Neural cell (in vitro differentiated cells): ENCODE results near the gene GBE1.

Source experiments
- EP300 ChIP-seq: fragments of 450-650 bp; conservative IDR thresholded peaks from 2 replicates; pipeline ENCODE4 v1.6.1; 2014; ENCODE audit warnings: antibody characterized with exemption, mild to moderate bottlenecking, moderate library complexity; ENCODE audit not compliant: poor library complexity, severe bottlenecking
- EZH2 ChIP-seq: fragments of 200-600, 300-800 bp; shearing (Covaris generic), sonication (generic); IDR thresholded peaks from 2 replicates; pipeline ENCODE4 v1.6.1; 2014; ENCODE audit warnings: antibody characterized with exemption, low read length, borderline replicate concordance, mild to moderate bottlenecking; ENCODE audit not compliant: insufficient read depth, poor library complexity, severe bottlenecking
- POLR2AphosphoS5 ChIP-seq: IDR thresholded peaks from 2 replicates; pipeline ENCODE4 v1.6.1; 2012
- RAD21 ChIP-seq: fragments of 450-650 bp; conservative IDR thresholded peaks from 2 replicates; pipeline ENCODE4 v1.6.1; 2014; ENCODE audit warnings: antibody characterized with exemption, mild to moderate bottlenecking, moderate library complexity
- TAF1 ChIP-seq: IDR thresholded peaks from 2 replicates; pipeline ENCODE4 v1.6.1; 2012; ENCODE audit warnings: low read depth
- TF ChIP-seq, protein P1 (sequence below): fragments of 450-650 bp; IDR thresholded peaks from 2 replicates; pipeline ENCODE4 v1.5.1; 2014; ENCODE audit warnings: antibody characterized with exemption, mild to moderate bottlenecking, moderate library complexity; ENCODE audit not compliant: poor library complexity, severe bottlenecking
- TF ChIP-seq, protein P2 (sequence below): IDR thresholded peaks from 2 replicates; pipeline ENCODE4 v1.6.1; 2012; ENCODE audit warnings: borderline replicate concordance

DNA sequence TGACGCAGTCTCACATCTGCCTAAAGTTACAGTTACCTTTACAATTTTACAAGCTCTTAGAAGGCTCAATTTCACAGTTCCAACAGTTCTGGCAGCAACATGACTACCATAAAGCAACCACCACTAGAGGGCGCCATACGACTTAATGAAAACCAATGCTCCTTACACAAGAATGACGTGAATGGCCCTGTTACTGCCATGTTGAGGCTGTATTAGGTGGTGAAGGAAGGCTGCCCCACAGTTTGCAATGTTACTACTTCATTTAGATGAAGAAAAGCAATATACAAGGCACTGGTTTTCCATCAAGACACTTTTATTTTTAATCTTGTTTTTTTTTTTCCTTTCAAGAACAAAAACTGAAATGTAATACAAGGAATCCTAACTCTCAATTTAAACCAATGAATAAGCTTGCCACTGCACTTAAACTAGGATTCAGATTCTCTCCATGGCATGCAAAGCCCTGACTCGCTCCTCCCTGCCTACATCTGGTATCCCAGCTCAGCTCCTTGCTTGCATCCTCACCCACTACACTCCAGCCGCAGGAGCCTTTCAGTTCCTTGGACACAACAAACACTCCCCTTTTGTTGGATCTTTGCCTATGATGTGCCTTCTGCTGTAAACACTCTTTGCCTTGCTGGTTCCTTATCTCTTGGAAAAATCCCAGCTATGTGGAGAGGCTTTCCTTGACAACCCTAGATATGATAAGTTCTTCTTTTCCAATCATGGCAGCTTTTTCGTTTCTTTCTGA is 270.7 kb downstream of the GBE1 start:
- TF ChIP-seq, protein P1, sequence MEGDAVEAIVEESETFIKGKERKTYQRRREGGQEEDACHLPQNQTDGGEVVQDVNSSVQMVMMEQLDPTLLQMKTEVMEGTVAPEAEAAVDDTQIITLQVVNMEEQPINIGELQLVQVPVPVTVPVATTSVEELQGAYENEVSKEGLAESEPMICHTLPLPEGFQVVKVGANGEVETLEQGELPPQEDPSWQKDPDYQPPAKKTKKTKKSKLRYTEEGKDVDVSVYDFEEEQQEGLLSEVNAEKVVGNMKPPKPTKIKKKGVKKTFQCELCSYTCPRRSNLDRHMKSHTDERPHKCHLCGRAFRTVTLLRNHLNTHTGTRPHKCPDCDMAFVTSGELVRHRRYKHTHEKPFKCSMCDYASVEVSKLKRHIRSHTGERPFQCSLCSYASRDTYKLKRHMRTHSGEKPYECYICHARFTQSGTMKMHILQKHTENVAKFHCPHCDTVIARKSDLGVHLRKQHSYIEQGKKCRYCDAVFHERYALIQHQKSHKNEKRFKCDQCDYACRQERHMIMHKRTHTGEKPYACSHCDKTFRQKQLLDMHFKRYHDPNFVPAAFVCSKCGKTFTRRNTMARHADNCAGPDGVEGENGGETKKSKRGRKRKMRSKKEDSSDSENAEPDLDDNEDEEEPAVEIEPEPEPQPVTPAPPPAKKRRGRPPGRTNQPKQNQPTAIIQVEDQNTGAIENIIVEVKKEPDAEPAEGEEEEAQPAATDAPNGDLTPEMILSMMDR = peak; percentile 78
- TF ChIP-seq RAD21 = peak; percentile 81
- no peak for TF ChIP-seq TAF1
- no peak for TF ChIP-seq POLR2AphosphoS5
- no peak for TF ChIP-seq EZH2
- TF ChIP-seq, protein P2, sequence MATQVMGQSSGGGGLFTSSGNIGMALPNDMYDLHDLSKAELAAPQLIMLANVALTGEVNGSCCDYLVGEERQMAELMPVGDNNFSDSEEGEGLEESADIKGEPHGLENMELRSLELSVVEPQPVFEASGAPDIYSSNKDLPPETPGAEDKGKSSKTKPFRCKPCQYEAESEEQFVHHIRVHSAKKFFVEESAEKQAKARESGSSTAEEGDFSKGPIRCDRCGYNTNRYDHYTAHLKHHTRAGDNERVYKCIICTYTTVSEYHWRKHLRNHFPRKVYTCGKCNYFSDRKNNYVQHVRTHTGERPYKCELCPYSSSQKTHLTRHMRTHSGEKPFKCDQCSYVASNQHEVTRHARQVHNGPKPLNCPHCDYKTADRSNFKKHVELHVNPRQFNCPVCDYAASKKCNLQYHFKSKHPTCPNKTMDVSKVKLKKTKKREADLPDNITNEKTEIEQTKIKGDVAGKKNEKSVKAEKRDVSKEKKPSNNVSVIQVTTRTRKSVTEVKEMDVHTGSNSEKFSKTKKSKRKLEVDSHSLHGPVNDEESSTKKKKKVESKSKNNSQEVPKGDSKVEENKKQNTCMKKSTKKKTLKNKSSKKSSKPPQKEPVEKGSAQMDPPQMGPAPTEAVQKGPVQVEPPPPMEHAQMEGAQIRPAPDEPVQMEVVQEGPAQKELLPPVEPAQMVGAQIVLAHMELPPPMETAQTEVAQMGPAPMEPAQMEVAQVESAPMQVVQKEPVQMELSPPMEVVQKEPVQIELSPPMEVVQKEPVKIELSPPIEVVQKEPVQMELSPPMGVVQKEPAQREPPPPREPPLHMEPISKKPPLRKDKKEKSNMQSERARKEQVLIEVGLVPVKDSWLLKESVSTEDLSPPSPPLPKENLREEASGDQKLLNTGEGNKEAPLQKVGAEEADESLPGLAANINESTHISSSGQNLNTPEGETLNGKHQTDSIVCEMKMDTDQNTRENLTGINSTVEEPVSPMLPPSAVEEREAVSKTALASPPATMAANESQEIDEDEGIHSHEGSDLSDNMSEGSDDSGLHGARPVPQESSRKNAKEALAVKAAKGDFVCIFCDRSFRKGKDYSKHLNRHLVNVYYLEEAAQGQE = no peak
- peak; percentile 28 for TF ChIP-seq EP300
